ENCODE measurements around the gene CRYBA4. TPM values are rescaled to one million over a fixed set of nuclear protein-coding genes. Genes with fewer than 3 reads are reported as not detected.

Gene CRYBA4
- total RNA-seq, 4 donors from 2014 or later = not detected

DNA sequence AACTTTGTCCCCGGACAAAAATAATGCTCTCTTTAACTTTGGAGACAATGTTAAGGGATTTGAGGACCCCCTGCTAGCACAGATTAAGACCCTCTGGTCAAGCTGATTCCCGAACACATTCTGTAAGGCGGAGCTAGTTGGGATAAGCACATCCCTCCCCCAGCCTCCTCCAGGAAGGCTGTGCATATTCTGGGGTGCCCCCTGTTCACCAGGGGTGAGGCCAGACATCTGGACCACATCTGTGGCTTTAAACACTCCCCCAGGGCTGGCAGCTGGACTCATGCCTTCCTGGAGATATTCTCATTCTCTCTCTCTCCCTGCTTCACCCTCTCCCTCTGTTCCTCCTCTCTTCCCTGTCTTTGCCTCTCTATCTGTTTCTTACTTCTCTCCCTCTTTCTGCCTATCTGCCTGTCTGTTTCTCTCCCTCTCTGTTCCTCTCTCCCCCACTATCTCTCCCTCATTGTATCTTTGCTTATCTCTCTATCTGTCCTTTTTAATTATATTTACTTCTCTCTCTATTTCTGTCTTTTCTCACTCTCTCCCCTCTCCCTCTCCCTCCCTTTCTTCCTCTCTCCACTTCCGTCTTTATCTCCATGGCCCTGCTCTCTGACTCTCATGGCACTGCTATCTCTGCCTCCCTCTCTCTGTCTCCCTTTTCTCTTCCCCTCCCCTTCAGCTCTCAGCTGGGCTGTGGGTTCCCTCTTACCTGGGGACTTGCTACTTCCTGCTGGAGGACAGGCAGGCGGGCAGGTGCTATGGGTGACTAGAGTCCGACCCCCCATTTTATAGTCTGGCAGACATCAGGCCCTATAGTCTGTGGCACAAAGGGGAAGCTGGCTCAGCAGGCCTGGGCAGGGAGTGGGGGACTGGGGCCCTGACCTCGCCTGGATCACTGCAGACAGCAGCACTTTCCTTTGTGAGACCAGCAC, 4.2 kb upstream of the CRYBA4 start, which contains the start of gene CRYBB1:
Gene CRYBB1, minus strand, starts transcription at position 757 of the 929 bp plus-strand sequence. CDS start 1,708 bp downstream, outside the sequence.
- no peaks in the 10 kb centered on the region for H3K36me3 ChIP-seq
- no peak within 1 kb of the TSS for H3K27ac ChIP-seq
- no peak within 1 kb of the TSS for H3K4me3 ChIP-seq
- ATAC-seq (no peak), DNase-seq (peak in 1 of 2 donors; percentile 6)
- H3K4me1 ChIP-seq = no peaks in the 10 kb centered on the region
- intact Hi-C loops (cut with DNase I; ENCODE audit: low total_unique reads) = no loop called here
- no peaks in the 10 kb centered on the region for H3K9me3 ChIP-seq
- no peak for TF ChIP-seq POLR2A (IDR thresholded peaks at IDR 0.05)
- TF ChIP-seq, protein P1, sequence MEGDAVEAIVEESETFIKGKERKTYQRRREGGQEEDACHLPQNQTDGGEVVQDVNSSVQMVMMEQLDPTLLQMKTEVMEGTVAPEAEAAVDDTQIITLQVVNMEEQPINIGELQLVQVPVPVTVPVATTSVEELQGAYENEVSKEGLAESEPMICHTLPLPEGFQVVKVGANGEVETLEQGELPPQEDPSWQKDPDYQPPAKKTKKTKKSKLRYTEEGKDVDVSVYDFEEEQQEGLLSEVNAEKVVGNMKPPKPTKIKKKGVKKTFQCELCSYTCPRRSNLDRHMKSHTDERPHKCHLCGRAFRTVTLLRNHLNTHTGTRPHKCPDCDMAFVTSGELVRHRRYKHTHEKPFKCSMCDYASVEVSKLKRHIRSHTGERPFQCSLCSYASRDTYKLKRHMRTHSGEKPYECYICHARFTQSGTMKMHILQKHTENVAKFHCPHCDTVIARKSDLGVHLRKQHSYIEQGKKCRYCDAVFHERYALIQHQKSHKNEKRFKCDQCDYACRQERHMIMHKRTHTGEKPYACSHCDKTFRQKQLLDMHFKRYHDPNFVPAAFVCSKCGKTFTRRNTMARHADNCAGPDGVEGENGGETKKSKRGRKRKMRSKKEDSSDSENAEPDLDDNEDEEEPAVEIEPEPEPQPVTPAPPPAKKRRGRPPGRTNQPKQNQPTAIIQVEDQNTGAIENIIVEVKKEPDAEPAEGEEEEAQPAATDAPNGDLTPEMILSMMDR (IDR thresholded peaks at IDR 0.05 in 4 of 5, conservative IDR thresholded peaks at IDR 0.05 in 1 of 5) = no peak
- in situ Hi-C loops (cut with MboI; ENCODE audit: low sequenced_read_pairs in 4 of 4) = no loop called here
- H3K27me3 ChIP-seq = peaks cover 0 to 10% (median 7%) of the 10 kb centered on the region in 3 donors

DNA sequence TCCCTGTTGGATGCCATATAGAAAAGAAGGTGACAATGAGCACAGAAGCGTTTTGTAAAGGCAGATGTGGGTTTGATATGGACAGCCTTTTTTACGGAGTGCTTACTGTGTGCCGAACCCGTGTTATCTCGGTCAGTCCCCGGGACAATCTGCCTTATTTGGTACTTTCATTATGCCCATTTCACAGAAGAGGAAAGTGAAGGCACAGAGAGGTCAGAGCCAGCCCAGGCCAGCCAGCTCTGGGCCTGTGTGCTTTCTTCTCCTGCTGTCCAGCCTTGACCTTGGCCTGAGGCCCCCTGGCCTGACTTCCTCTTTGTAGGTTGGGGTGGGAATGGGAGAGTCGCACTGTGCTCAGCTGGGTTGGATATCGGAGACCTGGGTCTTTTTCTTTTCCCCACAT, 3.3 kb upstream of the CRYBA4 start:
- H3K9me3 ChIP-seq = no peaks in the 10 kb centered on the region
- no peaks in the 10 kb centered on the region for H3K36me3 ChIP-seq
- DNase-seq = no peak
- ATAC-seq = no peak
- no peaks in the 10 kb centered on the region for H3K4me1 ChIP-seq
- intact Hi-C loops (cut with DNase I; ENCODE audit: low total_unique reads) (no loop called here), in situ Hi-C loops (cut with MboI; ENCODE audit: low sequenced_read_pairs in 4 of 4) (no loop called here)
- no peak for TF ChIP-seq POLR2A (IDR thresholded peaks at IDR 0.05)
- TF ChIP-seq, protein P1 (IDR thresholded peaks at IDR 0.05 in 4 of 5, conservative IDR thresholded peaks at IDR 0.05 in 1 of 5) = no peak
- no peak overlapping the region for H3K27ac ChIP-seq
- peaks cover 0 to 7% (median 0%) of the 10 kb centered on the region in 3 donors for H3K27me3 ChIP-seq
- no peak overlapping the region for H3K4me3 ChIP-seq

DNA sequence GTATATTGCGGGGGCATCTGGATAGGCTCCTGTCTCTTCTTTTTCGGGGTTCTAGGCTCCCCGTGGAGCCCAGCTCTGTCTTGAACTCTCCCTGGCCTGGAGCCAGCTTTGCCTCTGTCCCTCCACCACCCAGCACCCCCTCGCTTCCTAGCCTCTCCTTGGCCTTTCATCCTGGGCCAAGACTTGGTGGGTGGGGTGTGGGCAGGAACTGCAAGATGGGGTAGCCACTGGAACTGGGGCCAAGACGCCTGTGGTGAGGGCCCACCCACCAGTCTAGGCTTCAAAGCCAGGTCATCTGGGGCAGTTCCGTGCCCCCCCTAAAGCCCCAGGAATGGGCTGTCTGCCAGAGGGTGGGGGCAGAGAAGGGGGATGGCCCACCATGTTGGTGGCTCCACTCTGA, 2.3 kb upstream of the CRYBA4 start:
- intact Hi-C loops (cut with DNase I; ENCODE audit: low total_unique reads) (no loop called here), in situ Hi-C loops (cut with MboI; ENCODE audit: low sequenced_read_pairs in 4 of 4) (no loop called here)
- H3K36me3 ChIP-seq = no peaks in the 10 kb centered on the region
- H3K4me1 ChIP-seq = no peaks in the 10 kb centered on the region
- ATAC-seq (no peak), DNase-seq (no peak)
- H3K4me3 ChIP-seq = no peak overlapping the region
- TF ChIP-seq, protein P1 (IDR thresholded peaks at IDR 0.05 in 4 of 5, conservative IDR thresholded peaks at IDR 0.05 in 1 of 5) = no peak
- TF ChIP-seq POLR2A (IDR thresholded peaks at IDR 0.05) = no peak
- peaks cover 0 to 4% (median 0%) of the 10 kb centered on the region in 3 donors for H3K27me3 ChIP-seq
- no peaks in the 10 kb centered on the region for H3K9me3 ChIP-seq
- no peak overlapping the region for H3K27ac ChIP-seq

DNA sequence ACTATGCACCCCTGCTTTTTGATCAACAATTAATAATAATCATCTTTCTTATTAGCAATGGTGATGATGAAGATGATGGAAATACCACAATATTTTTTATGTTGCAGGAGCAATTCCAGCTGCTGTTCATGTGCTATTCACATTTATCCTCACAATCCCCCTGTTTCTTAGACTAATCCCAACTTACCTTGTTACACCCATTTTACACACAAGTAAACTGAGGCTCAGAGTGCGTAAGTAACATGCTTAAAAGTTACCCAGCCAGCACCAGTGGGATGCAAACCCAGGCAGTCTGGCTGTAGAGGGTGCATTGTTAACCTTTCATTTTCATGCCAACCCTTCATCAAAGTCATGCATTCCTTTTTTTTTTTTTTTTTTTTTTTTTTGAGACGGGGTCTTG, 1.6 kb upstream of the CRYBA4 start:
- no peaks in the 10 kb centered on the region for H3K4me1 ChIP-seq
- ATAC-seq = no peak
- TF ChIP-seq, protein P1 (IDR thresholded peaks at IDR 0.05 in 4 of 5, conservative IDR thresholded peaks at IDR 0.05 in 1 of 5) = no peak
- TF ChIP-seq POLR2A (IDR thresholded peaks at IDR 0.05) = no peak
- H3K27me3 ChIP-seq = no peaks in the 10 kb centered on the region
- intact Hi-C loops (cut with DNase I; ENCODE audit: low total_unique reads) = no loop called here
- H3K27ac ChIP-seq = no peak overlapping the region
- H3K9me3 ChIP-seq = no peaks in the 10 kb centered on the region
- in situ Hi-C loops (cut with MboI; ENCODE audit: low sequenced_read_pairs in 4 of 4) = no loop called here
- no peak for DNase-seq
- no peaks in the 10 kb centered on the region for H3K36me3 ChIP-seq
- H3K4me3 ChIP-seq = no peak overlapping the region
